SK-N-SH (cell line): Measurements from ENCODE around the gene MINDY4.

ENCODE experiments used
- ELF1 ChIP-seq: IDR thresholded peaks from 2 replicates; pipeline ENCODE4 v1.4.0; 2012
- EP300 ChIP-seq, 2 experiments: IDR thresholded peaks; 2 replicates each; pipeline versions ENCODE4 v1.4.0 to v1.6.1; 2012; ENCODE audit warnings: borderline replicate concordance in 1 of 2, low read depth in 1 of 2, low read length in 1 of 2
- IRF3 ChIP-seq: fragments of 150-350 bp; IDR thresholded peaks from 2 replicates; pipeline ENCODE4 v1.6.1; 2016; ENCODE audit warnings: mild to moderate bottlenecking, low read depth, low read length
- JUND ChIP-seq: IDR thresholded peaks from 2 replicates; pipeline ENCODE4 v1.4.0; 2012
- MXI1 ChIP-seq: IDR thresholded peaks from 2 replicates; pipeline ENCODE4 v1.6.1; 2012; ENCODE audit warnings: mild to moderate bottlenecking, low read depth, low read length, improper control_type of control experiment
- NRF1 ChIP-seq: IDR thresholded peaks from 2 replicates; pipeline ENCODE4 v1.6.1; 2012; ENCODE audit warnings: low read depth, mild to moderate bottlenecking, low read length
- PBX3 ChIP-seq: IDR thresholded peaks from 2 replicates; pipeline ENCODE4; 2012
- POLR2AphosphoS5 ChIP-seq: IDR thresholded peaks from 2 replicates; pipeline ENCODE4 v1.6.1; 2012; ENCODE audit warnings: low read depth, low read length
- RAD21 ChIP-seq: IDR thresholded peaks from 2 replicates; pipeline ENCODE4 v1.6.1; 2012; ENCODE audit warnings: mild to moderate bottlenecking, low read length
- RFX5 ChIP-seq: IDR thresholded peaks from 2 replicates; pipeline ENCODE4 v1.6.1; 2012; ENCODE audit warnings: mild to moderate bottlenecking, improper control_type of control experiment, low read length
- SMC3 ChIP-seq: IDR thresholded peaks from 2 replicates; pipeline ENCODE4 v1.6.1; 2012; ENCODE audit warnings: low read depth, low read length, improper control_type of control experiment
- YY1 ChIP-seq: IDR thresholded peaks from 2 replicates; pipeline ENCODE4 v1.4.0; 2012; ENCODE audit warnings: low read depth, mild to moderate bottlenecking
- TF ChIP-seq, protein P1 (sequence below): IDR thresholded peaks from 2 replicates; pipeline ENCODE4 v1.4.0; 2012; ENCODE audit warnings: low read depth
- TF ChIP-seq, protein P2 (sequence below): fragments of 200-600 bp; sonication (generic); IDR thresholded peaks from 2 replicates; pipeline ENCODE4 v1.6.1; 2017; ENCODE audit warnings: antibody characterized with exemption, mild to moderate bottlenecking, moderate library complexity

GRCh38 chr7:30927040-30927439, 155.8 kb downstream of the MINDY4 start:
- TF ChIP-seq RAD21, result no peak
- TF ChIP-seq, protein P1, sequence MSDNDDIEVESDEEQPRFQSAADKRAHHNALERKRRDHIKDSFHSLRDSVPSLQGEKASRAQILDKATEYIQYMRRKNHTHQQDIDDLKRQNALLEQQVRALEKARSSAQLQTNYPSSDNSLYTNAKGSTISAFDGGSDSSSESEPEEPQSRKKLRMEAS, result no peak
- no peak for TF ChIP-seq POLR2AphosphoS5
- TF ChIP-seq, protein P2, sequence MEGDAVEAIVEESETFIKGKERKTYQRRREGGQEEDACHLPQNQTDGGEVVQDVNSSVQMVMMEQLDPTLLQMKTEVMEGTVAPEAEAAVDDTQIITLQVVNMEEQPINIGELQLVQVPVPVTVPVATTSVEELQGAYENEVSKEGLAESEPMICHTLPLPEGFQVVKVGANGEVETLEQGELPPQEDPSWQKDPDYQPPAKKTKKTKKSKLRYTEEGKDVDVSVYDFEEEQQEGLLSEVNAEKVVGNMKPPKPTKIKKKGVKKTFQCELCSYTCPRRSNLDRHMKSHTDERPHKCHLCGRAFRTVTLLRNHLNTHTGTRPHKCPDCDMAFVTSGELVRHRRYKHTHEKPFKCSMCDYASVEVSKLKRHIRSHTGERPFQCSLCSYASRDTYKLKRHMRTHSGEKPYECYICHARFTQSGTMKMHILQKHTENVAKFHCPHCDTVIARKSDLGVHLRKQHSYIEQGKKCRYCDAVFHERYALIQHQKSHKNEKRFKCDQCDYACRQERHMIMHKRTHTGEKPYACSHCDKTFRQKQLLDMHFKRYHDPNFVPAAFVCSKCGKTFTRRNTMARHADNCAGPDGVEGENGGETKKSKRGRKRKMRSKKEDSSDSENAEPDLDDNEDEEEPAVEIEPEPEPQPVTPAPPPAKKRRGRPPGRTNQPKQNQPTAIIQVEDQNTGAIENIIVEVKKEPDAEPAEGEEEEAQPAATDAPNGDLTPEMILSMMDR, result no peak
- no peak for TF ChIP-seq IRF3
- TF ChIP-seq RFX5, result no peak
- no peak for TF ChIP-seq ELF1
- TF ChIP-seq JUND, result no peak
- no peak for TF ChIP-seq EP300 (IDR thresholded peaks at IDR 0.05; ENCODE audit: borderline replicate concordance in 1 of 2, low read depth in 1 of 2, low read length in 1 of 2)
- TF ChIP-seq MXI1, result no peak
- TF ChIP-seq PBX3, result no peak
- no peak for TF ChIP-seq SMC3
- TF ChIP-seq NRF1, result no peak
- no peak for TF ChIP-seq YY1
